NOMO-1 treated with DMSO at 0.1 percent for 48 hours (cell line): Measurements from ENCODE around the gene SLAMF6.
"Not testable (repeated sequence)": the region's sequence is repeated elsewhere in the genome, so short reads cannot be mapped to it uniquely, and the experiment has no call there.

Experiments
- DNase-seq: peaks from one replicate; lab custom pipeline; 2025; ENCODE audit not compliant: unreplicated experiment; lab: John Stamatoyannopoulos, UW

Gene SLAMF6

DNA sequence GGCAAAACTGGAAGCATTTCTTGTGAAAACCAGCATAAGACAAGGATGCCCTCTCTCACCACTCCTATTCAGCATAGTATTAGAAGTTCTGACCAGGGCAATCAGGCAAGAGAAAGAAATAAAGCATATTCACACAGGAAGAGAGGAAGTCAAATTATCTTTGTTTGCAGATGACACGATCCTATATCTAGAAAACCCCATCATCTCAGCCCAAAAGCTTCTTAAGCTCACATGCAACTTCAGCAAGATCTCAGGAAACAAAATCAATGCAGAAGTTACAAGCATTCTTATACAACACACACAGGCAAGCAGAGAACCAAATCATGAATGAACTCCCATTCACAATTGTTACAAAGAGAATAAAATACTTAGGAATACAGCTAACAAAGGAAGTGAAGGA lies 7.1 kb downstream of the SLAMF6 start:
- DNase-seq: not testable (repeated sequence)

DNA sequence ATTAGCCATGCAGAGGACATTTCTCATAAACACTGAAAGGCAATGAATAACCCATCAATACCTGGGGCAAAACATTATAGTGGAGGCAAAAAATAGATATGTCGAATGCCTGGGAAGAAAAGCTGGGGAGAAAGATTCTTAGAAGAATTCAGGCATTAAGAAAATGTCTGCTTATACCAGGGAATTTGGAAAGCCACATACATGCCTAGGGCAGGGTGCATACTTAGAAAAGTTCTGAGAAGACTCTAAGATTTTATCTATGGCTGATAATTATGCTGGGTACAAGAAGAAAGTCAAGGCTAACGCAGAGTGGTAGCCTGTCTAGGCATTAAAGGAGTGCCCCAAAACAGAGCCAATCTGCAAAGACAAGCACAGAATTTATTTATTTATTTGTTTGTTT lies 18.4 kb downstream of the SLAMF6 start:
- DNase-seq: no peak

DNA sequence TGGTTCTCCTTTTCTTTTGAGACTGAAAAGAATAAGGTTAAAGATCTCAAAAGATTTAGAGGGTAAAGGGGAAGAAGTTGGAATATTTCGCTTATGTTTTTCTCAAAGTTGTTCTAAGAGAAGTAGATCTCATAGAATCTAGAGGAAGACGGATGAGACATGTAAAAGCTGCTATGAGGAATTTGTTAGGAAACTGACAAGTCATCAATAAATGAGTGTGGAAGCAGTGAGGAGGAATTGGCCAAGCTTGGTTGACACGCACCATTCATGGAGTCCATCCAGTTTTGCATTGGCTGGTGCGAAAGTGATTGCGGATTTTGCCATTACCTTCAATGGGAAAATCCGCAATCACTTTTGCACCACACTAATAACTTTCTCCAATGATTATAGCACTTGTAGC lies 20.0 kb downstream of the SLAMF6 start:
- no peak for DNase-seq

DNA sequence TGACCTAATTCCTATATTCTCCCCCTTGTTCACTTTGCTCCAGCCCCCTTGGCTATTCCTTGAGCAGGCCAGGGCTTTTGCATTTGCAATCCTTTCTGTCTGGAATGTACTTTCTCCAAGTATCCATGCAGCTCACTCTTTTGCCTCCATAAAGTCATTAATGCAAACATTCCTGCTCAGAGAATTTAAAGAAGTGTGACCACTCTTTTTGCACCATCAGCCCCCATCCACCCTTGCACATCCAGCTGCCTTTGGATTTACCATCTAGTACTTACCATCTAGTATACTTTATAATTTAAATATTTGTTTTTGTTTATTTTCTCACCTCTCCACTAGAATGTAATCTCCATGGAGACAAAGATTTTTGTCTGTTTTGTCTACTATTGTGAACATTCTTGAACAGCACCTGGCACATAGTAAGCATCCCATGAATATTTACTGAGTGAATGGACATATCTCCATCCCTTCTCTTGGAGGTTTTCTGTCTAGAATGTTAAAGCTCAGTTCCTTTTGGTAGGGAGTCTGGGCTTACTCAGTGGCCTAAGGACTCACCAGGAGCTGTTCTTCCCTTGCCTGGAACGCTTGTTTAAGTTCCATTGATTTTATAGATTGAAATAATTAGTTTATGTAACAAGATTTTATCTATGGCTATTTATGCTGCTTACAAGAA lies 22.6 kb downstream of the SLAMF6 start:
- DNase-seq: no peak

DNA sequence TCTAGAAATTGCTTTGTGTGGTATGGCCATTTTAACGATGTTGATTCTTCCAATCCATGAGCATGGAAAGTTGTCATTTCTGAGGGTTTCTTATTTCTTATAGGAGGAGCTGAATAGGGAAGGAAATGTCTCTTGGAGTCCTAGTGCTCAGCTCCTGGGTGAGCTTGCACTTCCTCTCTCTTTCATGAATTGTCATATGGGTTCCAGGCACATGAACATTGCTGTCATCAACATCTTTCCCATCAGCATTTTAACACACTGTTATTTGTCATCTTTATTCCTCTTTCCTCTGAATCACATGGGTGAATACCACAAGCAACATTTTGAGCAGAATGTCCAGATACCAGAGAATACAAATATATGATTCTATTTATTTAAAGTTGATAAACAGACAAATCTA lies 23.4 kb downstream of the SLAMF6 start:
- no peak for DNase-seq

DNA sequence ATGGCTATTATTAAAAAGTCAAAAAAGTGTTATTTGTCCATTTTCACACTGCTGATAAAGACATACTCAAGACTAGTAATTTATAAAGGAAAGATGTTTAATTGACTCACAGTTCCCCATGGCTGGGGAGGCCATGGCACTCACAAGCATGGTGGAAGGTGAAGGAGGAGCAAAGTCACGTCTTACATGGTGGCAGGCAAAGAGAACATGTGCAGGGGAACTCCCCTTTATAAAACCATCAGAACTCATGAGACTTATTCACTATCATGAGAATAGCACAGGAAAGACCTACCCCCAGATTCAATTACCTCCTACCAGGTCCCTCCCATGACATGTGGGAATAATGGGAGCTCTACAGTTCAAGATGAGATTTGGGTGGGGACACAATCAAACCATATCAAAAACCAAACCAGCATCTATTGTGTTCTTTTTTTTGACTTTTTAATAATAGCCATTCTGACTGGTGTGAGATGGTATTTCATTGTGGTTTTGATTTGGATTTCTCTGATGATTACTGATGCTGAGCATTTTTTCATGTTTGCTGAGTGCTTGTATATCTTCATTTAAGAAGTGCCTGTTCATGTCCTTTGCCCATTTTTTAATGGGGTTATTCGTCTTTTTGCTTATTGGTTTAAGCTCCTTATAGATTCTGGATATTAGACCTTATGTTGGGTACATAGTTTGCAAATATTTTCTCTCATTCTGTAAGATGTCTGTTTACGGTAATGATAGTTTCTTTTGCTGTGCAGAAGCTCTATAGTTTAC lies 24.6 kb downstream of the SLAMF6 start:
- not testable (repeated sequence) for DNase-seq

DNA sequence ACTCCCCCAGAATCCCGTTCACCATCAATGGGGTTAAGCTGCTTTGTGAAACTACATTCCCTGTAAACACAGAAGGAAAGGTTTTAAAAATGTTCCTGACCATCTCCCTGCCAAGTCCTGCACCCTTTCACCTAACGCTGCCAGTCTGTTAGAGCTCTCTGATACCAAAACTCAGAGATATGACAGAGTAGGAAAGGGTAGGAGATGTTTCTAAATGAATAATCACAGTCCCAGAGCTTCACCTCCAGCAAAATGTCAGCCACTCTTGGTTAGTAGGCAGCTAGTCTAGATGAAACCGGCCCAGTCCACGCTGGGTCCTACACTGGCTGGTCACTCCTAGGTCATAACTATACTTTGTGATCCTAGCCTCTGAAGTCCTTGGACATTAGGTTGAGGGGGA lies 26.7 kb downstream of the SLAMF6 start:
- no peak for DNase-seq

DNA sequence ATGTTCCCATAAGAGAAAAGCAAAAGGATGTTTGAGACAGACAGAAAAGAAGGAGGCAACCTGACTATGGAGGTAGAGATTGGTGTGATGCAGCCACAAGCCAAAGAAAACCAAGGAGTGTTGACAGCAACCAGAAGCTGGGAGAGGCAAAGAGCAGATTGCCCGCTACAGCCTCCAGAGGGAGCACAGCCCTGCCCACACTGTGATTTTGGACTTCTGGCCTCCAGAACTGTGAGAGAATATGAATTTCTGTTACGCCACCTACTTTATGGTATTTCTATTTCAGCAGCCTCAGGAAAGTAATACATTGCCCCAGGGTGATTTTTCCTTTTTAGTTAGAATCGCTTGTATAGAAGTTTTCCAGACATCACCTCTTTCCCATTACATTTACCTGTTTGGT lies 28.4 kb downstream of the SLAMF6 start:
- DNase-seq: no peak

DNA sequence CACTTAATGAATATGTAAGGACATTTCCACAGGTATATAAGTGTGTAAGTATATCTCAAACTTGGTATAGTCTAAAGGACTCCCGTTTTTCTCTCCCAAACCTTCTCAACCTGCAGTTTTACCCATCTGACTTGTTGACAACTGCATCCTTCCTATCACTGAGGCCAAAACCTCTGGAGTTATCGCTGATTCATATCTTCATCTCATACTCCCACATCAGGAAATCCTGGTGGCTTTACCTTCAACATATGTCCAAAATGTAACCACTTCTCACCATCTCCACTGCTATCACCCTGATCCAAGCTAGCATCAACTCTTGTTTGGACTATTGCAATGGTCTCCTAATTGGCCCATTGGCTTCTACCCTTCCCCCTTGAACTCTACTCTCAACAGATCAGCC lies 30.4 kb downstream of the SLAMF6 start:
- DNase-seq: no peak

DNA sequence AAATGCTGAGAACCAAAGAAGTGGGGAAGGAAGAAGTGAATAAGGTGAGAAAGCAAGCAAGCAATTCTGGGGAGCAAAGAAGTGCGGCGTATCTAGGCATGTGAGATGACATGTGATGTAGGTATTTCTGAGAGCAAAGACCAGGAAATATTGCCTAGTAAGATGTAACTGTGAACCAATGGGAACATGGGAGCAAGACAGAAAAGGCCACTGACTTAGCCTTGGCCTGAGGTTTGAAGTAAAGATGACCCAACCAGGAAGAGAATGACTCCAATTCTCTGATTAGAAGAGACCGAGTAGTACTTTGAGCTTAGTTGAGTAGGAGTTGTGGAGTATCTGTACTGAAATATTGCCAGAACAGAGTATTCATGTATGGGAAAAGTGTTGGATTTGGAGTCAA lies 31.1 kb downstream of the SLAMF6 start:
- no peak for DNase-seq

DNA sequence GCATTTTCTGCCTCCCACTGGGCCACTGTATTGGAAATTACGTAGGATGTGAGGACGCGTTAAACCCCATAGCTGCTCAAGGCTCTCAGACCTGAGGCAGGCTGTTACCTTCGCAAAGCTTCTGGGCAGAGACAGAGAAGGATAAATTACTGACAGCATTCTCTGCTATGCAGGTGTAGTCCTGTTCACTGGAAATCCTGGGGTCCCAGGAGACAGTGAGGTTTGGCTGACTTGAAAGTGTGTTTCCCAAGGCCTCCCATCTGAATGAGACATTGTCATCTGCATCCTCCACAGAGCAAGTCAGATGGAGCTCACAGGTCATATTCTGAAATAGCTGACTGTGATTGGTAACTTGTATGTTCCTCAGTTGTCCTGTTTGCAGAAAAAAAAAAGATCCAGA lies 32.0 kb downstream of the SLAMF6 start:
- DNase-seq: no peak

DNA sequence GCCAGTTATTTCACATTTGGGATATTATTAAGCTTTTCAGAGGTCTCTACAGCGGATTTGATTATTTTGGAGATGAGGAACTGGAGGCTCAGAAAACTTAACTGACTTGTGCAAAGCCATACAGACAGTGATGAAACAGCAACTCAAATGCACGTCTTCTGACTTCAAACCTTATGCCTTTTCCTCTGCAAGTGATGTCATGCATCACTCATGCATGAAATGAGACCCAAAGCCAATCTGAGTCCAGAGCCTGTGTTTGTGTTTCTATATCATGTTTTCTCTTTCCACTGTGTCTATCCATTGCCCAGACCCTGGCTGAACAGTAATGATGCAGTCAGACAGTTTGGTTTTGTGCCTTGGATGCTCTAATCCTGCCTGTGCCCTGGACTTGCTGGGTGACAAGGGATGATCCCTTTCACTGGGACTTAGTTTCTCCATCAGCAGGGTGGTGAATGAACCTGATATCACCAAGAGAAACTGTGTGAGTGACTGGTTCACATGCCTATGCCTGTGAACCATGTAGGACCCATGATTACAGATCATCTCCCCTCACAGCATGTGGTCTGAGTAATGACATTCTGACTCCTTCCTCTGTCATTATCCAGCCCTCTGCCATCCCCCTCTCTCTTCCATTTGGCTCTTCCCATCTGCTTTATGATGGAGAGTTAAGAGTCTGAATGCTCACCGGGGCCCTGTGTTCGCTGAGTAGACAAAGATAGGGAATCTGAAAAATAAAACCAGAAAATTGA lies 33.4 kb downstream of the SLAMF6 start:
- no peak for DNase-seq

DNA sequence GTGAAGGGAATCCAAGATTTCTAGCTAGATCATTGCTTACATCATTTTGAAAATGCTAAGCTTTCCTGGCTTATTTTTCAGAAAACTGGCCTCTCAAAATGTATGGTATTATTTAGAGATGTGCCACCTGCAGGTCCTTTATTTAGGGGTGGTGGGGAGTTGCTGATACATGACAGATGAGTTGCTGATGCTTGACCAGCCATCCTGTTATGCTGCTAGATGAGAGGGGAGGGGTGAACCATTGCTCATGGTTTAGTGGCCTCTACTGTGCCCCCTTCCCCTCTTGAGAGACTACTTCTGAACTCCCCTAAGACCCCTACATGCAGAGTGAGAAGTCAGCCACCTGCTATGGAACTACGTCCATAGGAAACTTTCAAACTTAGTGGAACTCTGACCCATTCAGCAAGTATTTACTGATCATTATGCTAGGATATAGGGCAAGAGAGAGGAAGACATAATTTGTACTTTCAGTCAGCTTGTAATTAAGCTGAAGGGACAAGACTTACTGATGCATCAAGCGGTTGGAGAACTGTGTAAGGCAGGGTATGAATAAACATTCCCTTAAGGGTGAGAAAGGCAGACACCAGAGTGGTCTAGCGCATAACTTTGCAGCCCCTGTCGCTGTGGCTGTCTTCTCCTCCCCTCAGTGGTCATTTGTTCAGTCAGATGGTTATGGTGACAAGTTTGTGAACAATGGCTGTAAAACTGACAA lies 34.6 kb downstream of the SLAMF6 start:
- no peak for DNase-seq

DNA sequence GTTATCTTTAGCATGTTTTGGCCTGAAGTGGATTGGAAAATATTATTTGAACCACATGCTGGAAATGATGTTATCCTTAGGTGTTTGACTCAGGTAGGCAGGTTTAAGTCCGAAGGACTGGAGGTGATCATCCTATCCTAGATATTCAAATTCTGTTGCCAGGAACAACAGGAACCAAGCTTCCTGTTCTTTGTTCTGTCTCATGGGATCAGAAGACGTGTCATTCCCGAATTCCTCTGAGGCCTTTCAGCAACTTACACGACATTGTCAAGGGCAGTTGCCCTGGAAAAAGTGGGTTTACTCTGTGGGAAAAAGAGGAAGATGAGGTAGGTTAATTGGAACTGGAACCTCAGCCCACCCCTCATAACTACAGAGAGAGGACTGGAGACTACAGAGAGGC lies 36.6 kb downstream of the SLAMF6 start:
- no peak for DNase-seq

DNA sequence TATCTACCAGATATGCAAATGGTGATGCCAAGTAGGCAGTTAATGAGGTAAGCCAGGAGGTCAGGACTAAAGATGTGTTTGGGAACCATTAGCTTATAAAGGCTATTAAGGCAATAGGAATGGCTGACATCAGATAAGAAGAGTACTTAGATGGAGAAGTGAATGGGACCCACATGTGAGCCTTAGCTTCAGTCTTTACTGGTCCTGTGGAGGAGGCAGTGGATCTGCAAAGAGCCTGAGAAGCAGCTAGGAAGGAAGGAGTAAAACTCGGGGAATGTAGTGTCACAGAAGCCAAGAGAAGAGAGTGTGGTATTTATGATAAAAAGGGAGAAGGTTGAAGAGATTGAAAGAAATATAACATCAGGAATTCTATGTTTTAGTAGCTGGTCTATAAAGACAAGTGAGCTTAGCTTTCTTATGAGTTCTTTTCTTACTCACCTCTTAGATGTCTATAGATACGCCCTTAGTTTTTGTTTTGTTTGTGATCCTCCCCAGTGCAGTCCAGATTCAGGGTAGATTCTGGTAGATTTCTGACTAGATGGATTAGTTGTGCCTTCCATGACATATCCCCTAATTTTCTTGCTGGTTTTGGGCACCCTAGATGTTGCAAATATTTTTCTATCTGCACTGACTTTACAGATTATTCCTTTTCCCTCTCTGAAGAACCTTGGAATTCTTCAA lies 39.4 kb downstream of the SLAMF6 start:
- DNase-seq: no peak

DNA sequence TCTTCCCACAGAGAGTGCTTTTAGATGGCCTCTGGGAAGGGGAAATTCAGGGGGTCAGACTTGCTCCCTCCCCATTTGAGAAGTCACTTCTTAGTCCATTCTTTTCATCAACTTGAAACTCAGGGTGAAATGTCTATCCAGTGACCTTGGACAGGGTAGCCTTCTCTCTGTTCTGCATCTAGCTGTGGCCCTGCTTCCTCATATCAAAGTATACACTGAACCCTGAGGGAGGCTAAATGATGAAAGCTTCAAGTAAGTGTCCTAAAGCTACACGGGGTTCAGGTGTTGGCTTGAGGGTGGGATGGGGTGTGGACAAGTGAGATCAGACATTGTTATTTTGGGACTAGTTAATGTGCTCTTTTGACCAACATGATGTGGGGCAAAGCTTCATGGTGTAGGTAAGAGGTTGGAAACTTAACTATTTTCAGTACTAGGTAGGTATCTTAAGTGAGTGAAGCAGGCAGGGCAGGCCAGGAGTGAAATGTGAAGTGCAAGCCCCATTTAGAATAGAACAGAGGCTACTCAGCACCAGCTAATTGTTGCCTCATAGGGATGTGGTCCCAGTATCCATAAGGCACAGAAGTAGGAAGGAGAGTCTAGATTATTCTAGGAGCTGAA lies 41.0 kb downstream of the SLAMF6 start:
- no peak for DNase-seq

DNA sequence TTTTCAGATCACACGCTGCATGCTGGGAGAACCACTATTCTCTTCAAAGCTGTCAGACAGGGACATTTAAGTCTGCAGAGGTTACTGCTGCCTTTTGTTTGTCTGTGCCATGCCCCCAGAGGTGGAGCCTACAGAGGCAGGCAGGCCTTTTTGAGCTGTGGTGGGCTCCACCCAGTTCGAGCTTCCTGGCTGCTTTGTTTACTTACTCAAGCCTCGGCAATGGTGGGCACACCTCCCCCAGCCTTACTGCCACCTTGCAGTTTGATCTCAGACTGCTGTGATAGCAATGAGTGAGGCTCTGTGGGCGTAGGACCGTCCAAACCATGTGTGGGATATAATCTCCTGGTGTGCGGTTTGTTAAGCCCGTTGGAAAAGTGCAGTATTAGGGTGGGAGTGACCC lies 42.3 kb downstream of the SLAMF6 start:
- DNase-seq: not testable (repeated sequence)

DNA sequence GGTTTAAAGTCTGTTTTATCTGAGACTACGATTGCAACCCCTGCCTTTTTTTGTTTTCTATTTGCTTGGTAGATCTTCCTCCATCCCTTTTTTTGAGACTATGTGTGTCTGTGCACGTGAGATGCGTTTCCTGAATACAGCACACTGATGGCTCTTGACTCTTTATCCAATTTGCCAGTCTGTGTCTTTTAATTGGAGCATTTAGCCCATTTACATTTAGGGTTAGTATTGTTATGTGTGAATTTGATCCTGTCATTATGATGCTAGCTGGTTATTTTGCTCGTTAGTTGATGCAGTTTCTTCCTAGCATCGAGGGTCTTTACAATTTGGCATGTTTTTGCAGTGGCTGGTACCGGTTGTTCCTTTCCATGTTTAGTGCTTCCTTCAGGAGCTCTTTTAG lies 44.0 kb downstream of the SLAMF6 start:
- DNase-seq: not testable (repeated sequence)

DNA sequence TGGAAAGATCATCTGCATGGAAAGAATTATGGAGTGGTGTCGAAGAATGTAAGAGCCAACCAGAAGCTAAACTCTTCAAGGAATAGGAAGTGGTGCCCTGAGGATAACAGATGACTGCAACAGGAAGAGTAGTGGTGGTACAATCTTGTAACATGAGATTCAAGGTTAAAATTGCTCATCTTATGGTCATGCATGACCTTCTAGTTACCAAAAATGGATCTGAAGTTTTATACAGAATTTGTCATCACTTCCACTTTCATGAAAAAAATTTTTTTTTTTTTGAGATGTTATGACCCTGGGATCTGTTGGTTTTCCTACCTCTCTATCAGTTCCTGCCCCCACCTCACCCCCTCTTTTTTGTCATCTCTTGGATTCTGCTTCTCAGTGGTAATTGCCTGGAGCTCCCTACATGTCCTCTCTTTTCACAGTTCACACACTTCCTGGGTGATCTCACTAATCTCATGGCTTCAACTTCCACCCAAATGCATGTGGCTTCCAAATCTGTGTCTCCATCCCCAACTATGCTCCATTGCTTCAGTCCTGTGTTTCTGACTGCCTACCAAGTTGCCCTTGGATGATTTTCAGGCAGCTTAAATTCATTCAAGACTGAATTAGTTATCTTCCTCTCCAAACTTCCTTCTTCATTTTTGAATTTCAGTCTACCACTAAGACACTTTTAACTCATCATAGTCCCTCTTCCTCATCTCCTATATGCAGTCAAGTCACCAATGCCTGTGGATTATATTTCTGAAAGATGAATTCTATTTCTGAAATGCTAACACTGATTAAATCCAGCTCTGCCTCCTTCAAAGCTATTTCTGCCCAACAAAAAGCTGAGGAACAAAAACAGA lies 48.4 kb downstream of the SLAMF6 start:
- DNase-seq: no peak

DNA sequence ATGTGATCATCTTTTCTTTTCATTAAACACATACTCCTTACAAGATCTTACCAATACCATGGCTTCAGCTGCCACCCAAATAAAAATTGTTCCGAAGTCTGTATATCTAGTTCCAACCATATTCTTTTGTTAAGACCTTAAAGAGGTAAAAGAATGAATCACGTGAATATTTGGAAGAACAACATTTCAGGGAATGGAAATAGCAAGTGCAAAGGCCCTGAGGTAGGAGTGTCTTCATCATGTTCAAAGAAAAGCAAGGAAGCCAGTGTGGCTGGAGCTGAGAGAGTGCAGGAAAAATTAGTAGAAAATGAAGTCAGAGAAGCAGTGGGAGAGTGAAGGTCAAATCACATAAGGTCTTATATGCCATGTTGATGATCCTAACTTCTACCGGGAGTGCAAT lies 50.9 kb downstream of the SLAMF6 start:
- DNase-seq: no peak
